Heart right ventricle (tissue), 16 donors: ENCODE data around the gene HPCAL1. TPM values are rescaled to one million over a fixed set of nuclear protein-coding genes. Genes with fewer than 3 reads are reported as not detected.

Experiments
- ATAC-seq, 8 donors: fragments of 200-7000 bp; cut with Tn5 transposase; one replicate each; pipeline ENCODE4 v1.9.1; 2020; ENCODE audit warnings: mild to moderate bottlenecking in 8 of 8, moderate library complexity in 8 of 8, moderate number of reproducible peaks in 1 of 8
- DNase-seq, 2 donors: peaks; one replicate each; pipeline ENCODE4 v3.0.0-alpha.2; 2020
- H3K27ac ChIP-seq, 10 donors: fragments of 200-600 bp; sonication (generic) in 2 of 10; one replicate each; pipeline versions ENCODE4 v1.5.0 to v1.8.0; 2020 to 2022; ENCODE audit warnings: mild to moderate bottlenecking in 3 of 10
- H3K27me3 ChIP-seq, 7 donors: fragments of 200-600 bp; one replicate each; pipeline ENCODE4 v1.8.0; 2021 to 2022; ENCODE audit warnings: mild to moderate bottlenecking in 2 of 7
- H3K36me3 ChIP-seq, 9 donors: fragments of 200-600 bp; sonication (generic) in 1 of 9; one replicate each; pipeline versions ENCODE4 v1.5.0 to v1.8.0; 2020 to 2022; ENCODE audit warnings: mild to moderate bottlenecking in 2 of 9
- H3K4me1 ChIP-seq, 9 donors: fragments of 200-600 bp; sonication (generic) in 1 of 9; one replicate each; pipeline versions ENCODE4 v1.5.0 to v1.8.0; 2020 to 2022; ENCODE audit warnings: mild to moderate bottlenecking in 4 of 9
- H3K4me3 ChIP-seq, 10 donors: fragments of 200-600 bp; sonication (generic) in 2 of 10; one replicate each; pipeline versions ENCODE4 v1.5.0 to v1.8.0; 2020 to 2022; ENCODE audit warnings: mild to moderate bottlenecking in 7 of 10, moderate library complexity in 2 of 10
- H3K9me3 ChIP-seq, 11 donors: fragments of 200-600 bp in 10 of 11; sonication (generic) in 2 of 11; one replicate each; pipeline versions ENCODE4 v1.5.0 to v1.8.0; 2013 to 2022; ENCODE audit warnings: mild to moderate bottlenecking in 2 of 11, control low read depth in 1 of 11, moderate library complexity in 1 of 11
- CTCF ChIP-seq, 9 donors: fragments of 200-600 bp; sonication (generic) in 2 of 9; IDR thresholded peaks; one replicate each; pipeline versions ENCODE4 v1.5.0 to v1.8.0; 2021 to 2022; ENCODE audit warnings: antibody characterized with exemption in 9 of 9, mild to moderate bottlenecking in 5 of 9, moderate library complexity in 1 of 9
- WGBS, 2 donors: extraction: QIAGEN DNeasy Blood & Tissue Kit; methylation state at CpG; one replicate each; pipeline ENCODE4 v1.1.7; 2013; ENCODE audit warnings: inconsistent platforms in 1 of 2; 5-methylcytosine and 5-hydroxymethylcytosine counted together
- intact Hi-C, 10 donors: fragments of 100-400 bp; cut with DNase I; formaldehyde crosslinking; loops; one replicate each; pipeline versions ENCODE4 v1.11.1 to v1.14.2; 2022
- polyA plus RNA-seq, 2 donors: library from polyadenylated mRNA; stranded (reverse); fragments of 200-250 nt; gene quantifications; one replicate each; pipeline ENCODE4 v1.2.3, GENCODE V29; 2013
- total RNA-seq, 10 donors: library from RNA; stranded (reverse); fragmentation: NEBNext Ultra II Directional in 3 of 10; extraction: Animal tissue kit (Norgen Biotek cat#: 25700) in 3 of 10; gene quantifications; one replicate each; pipeline versions ENCODE4 v1.2.1 to v1.2.4, GENCODE V29; 2021 to 2023
- donor health status: Arrhythmogenic right ventricular cardiomyopathy.
- donor health status: ischemic (EF 13 %, LVEDD 7.1; RV severe dilation, severe dysfunction).
- donor health status: healthy with polysubstance abuse.
- donor health status: DM: no; HTN: yes; CAD: no.
- donor health status: DM: no; HTN: no; CAD: no.
- donor health status: ischemic (EF 25% LVEDD 6.9; RV normal size, moderate dysfunction).
- donor health status: ischemic (EF 25% LVEDD 5.7; RV mildly dilated, moderate dysfunction).
- donor health status: healthy.
- donor health status: DM: yes; HTN: yes; CAD: no.
- donor health status: Ischemic cardiomyopathy.
- donor health status: ischemic (EF 35%, LVEDD 5.7; RV mildly dilated, moderate dysfunction).
- donor health status: nonischemic (EF 11% LVEDD 7.7; RV severe dilation, severe dysfunction).
- donor health status: DM: yes; HTN: yes; CAD: no.
- donor health status: PGD.
- donor health status: ischemic (EF 29% LVEDD 5.4; RV normal size, mild dysfunction).
- donor health status: nonischemic (EF 23%, LVEDD 6.1; RV moderate dilation, normal function).

Gene HPCAL1
- total and polyA plus RNA-seq, 12 donors = 15.8 to 49.2 (median 27.5) TPM

GRCh38 chr2:10274983-10275802 lies 27.5 kb upstream of the HPCAL1 start:
- Histone ChIP-seq H3K4me1 (peaks cover 0 to 22% (median 0%) of the 10 kb centered on the region in 9 donors), H3K9me3 (no peaks in the 10 kb centered on the region), H3K27ac (no peak overlapping the region), H3K27me3 (no peaks in the 10 kb centered on the region), H3K36me3 (no peaks in the 10 kb centered on the region), H3K4me3 (no peak overlapping the region)
- intact Hi-C loops = loop anchor here in 1 of 10 donors (5.0 kb wide), 1 partner anchor 132 kb away; no protein-coding TSS in a partner anchor
- ATAC-seq = no peak
- 81 to 85% methylated on average over 15 of the region's 15 CpGs for WGBS, 2 donors
- no peak for DNase-seq
- no peak for TF ChIP-seq CTCF (IDR thresholded peaks at IDR 0.05)

DNA sequence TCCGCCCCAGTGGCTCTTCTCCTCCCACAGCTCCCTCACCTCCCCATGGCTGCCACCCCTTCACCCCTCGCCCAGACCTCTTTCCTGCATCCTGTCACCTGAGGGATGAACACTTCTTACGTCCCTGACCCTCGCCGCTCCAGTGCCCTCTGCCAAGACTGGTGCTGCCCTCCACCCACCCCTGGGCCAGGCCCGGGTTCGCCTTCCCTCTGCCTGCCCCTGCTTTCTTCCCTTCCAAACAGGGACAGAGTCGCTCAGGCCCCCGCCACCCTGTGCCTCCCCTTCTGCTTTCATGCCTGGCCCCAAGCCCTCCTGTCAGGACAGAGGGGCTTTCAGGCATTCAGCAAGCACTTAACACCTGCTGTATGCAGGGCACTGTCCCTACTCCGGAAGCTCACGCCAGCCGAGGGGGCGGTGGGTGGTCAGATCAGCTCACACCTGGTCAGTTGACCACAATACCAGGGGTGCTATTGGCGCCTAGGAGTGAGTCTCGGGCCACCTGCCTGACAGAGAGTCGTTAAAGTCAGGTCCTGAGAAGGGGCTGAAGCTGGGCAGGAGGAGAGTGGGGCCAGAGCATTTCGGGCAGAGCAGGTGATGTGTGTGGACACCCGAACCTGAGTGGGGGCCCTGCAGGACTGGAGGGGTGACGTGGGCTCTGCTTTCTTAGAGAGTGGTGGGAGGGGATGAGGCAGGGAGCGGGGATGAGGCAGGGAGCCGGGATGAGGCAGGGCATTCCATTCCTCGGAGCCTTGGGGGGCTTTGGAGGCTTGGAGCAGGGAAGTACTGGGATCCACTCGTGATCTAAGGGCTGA lies 26.0 kb upstream of the HPCAL1 start:
- H3K4me3 ChIP-seq = no peak overlapping the region
- 81 to 87% methylated on average over 23 of the region's 23 CpGs for WGBS, 2 donors
- no peak for DNase-seq
- H3K4me1 ChIP-seq = peaks cover 0 to 14% (median 0%) of the 10 kb centered on the region in 9 donors
- H3K9me3 ChIP-seq = no peaks in the 10 kb centered on the region
- intact Hi-C loops = no loop called here
- H3K27ac ChIP-seq = no peak overlapping the region
- H3K36me3 ChIP-seq = no peaks in the 10 kb centered on the region
- ATAC-seq = no peak
- H3K27me3 ChIP-seq = no peaks in the 10 kb centered on the region
- no peak for TF ChIP-seq CTCF (IDR thresholded peaks at IDR 0.05)

GRCh38 chr2:10277293-10278028 lies 25.2 kb upstream of the HPCAL1 start:
- H3K4me3 ChIP-seq = no peak overlapping the region
- no peaks in the 10 kb centered on the region for H3K36me3 ChIP-seq
- H3K27ac ChIP-seq = peak overlapping the region in 2 of 10 donors; percentile 19 to 87
- no peaks in the 10 kb centered on the region for H3K27me3 ChIP-seq
- no peak for TF ChIP-seq CTCF (IDR thresholded peaks at IDR 0.05)
- H3K4me1 ChIP-seq = peaks cover 0 to 16% (median 0%) of the 10 kb centered on the region in 9 donors
- no peaks in the 10 kb centered on the region for H3K9me3 ChIP-seq
- ATAC-seq (peak in 2 of 8 donors; percentile 9 to 10), DNase-seq (no peak)
- 79 to 92% methylated on average over 26 of the region's 26 CpGs for WGBS, 2 donors
- intact Hi-C loops = no loop called here
